ENCODE measurements around the gene FA2H. TPM values are rescaled to one million over a fixed set of nuclear protein-coding genes. Genes with fewer than 3 reads are reported as not detected.

FA2H gene
- total and polyA plus RNA-seq, 10 of the 15 experiments (the other 5 are each of a cell fraction or from before 2014, with no cell fraction given) = 0.05 to 0.73 (median 0.51) TPM; not detected in 3

DNA sequence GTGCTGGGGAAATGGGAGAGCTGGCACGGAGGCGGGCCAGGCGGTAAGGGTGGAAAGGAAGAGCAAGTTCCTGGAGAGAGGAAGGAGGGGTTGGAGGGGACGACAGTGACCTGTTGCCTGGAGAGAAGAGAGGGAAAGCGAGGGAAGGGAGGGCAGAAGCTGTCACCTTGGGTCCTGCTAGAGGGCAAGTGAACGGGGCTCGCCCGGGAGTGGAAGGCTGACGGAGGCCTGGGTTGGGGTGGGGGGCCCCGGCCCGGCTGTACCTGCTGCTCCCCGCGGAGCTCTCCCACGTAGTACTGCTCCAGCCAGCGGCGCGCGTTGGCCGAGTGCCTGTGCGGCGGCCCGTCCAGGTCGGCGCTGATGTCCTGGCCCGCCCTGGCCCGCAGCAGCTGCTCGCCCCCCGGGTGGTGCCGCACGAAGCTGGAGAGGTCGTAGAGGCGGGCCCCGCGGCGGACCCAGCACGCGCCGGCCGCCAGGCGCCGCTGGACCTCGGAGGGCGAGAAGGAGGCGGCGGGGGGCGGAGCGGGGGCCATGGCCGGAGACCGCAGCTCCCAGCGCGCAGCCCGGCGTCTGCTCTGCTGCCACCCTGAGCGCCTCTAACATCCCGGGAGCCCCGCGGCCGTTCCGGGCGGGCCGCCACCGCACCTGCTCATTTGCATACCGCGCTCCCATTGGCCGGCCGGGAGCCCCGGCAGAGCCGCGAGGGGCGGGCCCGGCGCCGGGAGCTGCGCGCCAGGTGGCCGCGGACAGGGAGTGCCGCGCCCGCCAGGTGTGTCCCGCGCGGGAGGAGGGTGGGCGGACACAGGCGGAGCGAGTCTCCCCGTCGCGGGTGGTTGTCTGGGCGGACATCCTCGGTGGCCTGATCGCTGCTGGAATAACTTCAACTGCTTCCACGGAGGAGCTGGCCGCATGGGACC, at the start of gene FA2H (continued):
- TF ChIP-seq ASH2L (IDR thresholded peaks at IDR 0.05; ENCODE audit: borderline replicate concordance, low read depth) = no peak
- TF ChIP-seq NR2C2 (IDR thresholded peaks at IDR 0.05; ENCODE audit: borderline replicate concordance, control insufficient read depth, insufficient read length, low read depth) = no peak
- TF ChIP-seq MTA3 (IDR thresholded peaks at IDR 0.05; ENCODE audit: borderline replicate concordance, low read length) = no peak
- peak; percentile 85 for TF ChIP-seq TCF3 (IDR thresholded peaks at IDR 0.05; ENCODE audit: borderline replicate concordance, insufficient read depth, low read depth, low read length)
- no peak for TF ChIP-seq PAX5 (IDR thresholded peaks at IDR 0.05; ENCODE audit: borderline replicate concordance, low read depth, low read length)
- no peak for TF ChIP-seq SMAD5 (IDR thresholded peaks at IDR 0.05; ENCODE audit: low read depth)
- TF ChIP-seq POU2F2 (IDR thresholded peaks at IDR 0.05; ENCODE audit: borderline replicate concordance, low read depth, low read length) = peak; percentile 86; the same call in 2 of the 3 replicates
- no peak for TF ChIP-seq CBFB (IDR thresholded peaks at IDR 0.05; ENCODE audit: low read depth)
- no peak for TF ChIP-seq JUNB (IDR thresholded peaks at IDR 0.05)
- no peak for TF ChIP-seq ZNF274 (IDR thresholded peaks at IDR 0.05; ENCODE audit: insufficient read depth, insufficient read length)
- peak in 1 of 2 experiments; percentile 41; a peak in 1 of 4 replicates for TF ChIP-seq BHLHE40 (IDR thresholded peaks at IDR 0.05; ENCODE audit: borderline replicate concordance in 1 of 2, low read depth in 2 of 2, low read length in 1 of 2)
- no peak for TF ChIP-seq NRF1 (conservative IDR thresholded peaks at IDR 0.05; ENCODE audit: low read depth, low read length)
- no peak for TF ChIP-seq MLLT1 (IDR thresholded peaks at IDR 0.05)
- TF ChIP-seq CTCF (IDR thresholded peaks at IDR 0.05 in 2 of 3, conservative IDR thresholded peaks at IDR 0.05 in 1 of 3; ENCODE audit: control insufficient read depth in 2 of 3, extremely low read depth in 1 of 3, insufficient read depth in 1 of 3, low read depth in 3 of 3, low read length in 3 of 3) = peak in 2 of 3 experiments; percentile 13 to 14; a peak in 2 of 6 replicates
